Liver (tissue), 9 donors: ENCODE results near the gene FAM76B. TPM values are rescaled to one million over a fixed set of nuclear protein-coding genes. Genes with fewer than 3 reads are reported as not detected.

ENCODE experiments used
- DNase-seq: peaks from one replicate; pipeline ENCODE4 v3.0.0-alpha.2; 2017; ENCODE audit warnings: low spot score
- H3K27ac ChIP-seq, 2 donors: one replicate each; pipeline ENCODE4 v1.7.0; 2013; ENCODE audit warnings: inconsistent platforms in 2 of 2, low read length in 2 of 2, control low read depth in 1 of 2, low read depth in 1 of 2, mild to moderate bottlenecking in 1 of 2
- H3K27me3 ChIP-seq, 4 donors: one replicate each; pipeline versions ENCODE4 v1.6.1 to v1.7.0; 2013; ENCODE audit warnings: low read length in 3 of 4, inconsistent platforms in 1 of 4, mild to moderate bottlenecking in 1 of 4, moderate library complexity in 1 of 4; ENCODE audit not compliant: control insufficient read depth in 4 of 4, insufficient read depth in 4 of 4
- H3K36me3 ChIP-seq, 4 donors: one replicate each; pipeline versions ENCODE4 v1.6.1 to v1.7.0; 2013; ENCODE audit warnings: low read length in 3 of 4, mild to moderate bottlenecking in 3 of 4, low read depth in 1 of 4, moderate library complexity in 1 of 4; ENCODE audit not compliant: control insufficient read depth in 4 of 4, insufficient read depth in 3 of 4
- H3K4me1 ChIP-seq, 4 donors: one replicate each; pipeline versions ENCODE4 v1.6.1 to v1.7.0; 2013; ENCODE audit warnings: low read length in 3 of 4, mild to moderate bottlenecking in 3 of 4, moderate library complexity in 1 of 4; ENCODE audit not compliant: control insufficient read depth in 4 of 4, insufficient read depth in 4 of 4
- H3K4me3 ChIP-seq, 3 donors: one replicate each; pipeline versions ENCODE4 v1.6.1 to v1.7.0; 2013; ENCODE audit warnings: low read length in 3 of 3, control low read depth in 1 of 3, low read depth in 1 of 3, mild to moderate bottlenecking in 1 of 3
- H3K9ac ChIP-seq, 2 donors: one replicate each; pipeline ENCODE4 v1.7.0; 2013; ENCODE audit warnings: low read length in 2 of 2, mild to moderate bottlenecking in 2 of 2, moderate library complexity in 2 of 2, control low read depth in 1 of 2, low read depth in 1 of 2
- H3K9me3 ChIP-seq, 4 donors: one replicate each; pipeline versions ENCODE4 v1.6.1 to v1.7.0; 2013; ENCODE audit warnings: low read length in 3 of 4; ENCODE audit not compliant: control insufficient read depth in 4 of 4
- EGR1 ChIP-seq, 2 donors: IDR thresholded peaks; 2 replicates each; pipeline ENCODE4 v1.6.1; 2016 to 2018; ENCODE audit warnings: antibody characterized with exemption in 2 of 2, low read depth in 2 of 2
- FOXA1 ChIP-seq: IDR thresholded peaks from 2 replicates; pipeline ENCODE4 v1.6.1; 2016; ENCODE audit warnings: antibody characterized with exemption
- FOXA2 ChIP-seq: IDR thresholded peaks from 2 replicates; pipeline ENCODE4 v1.6.1; 2016; ENCODE audit warnings: antibody characterized with exemption
- GABPA ChIP-seq, 2 donors: IDR thresholded peaks in 1 of 2; conservative IDR thresholded peaks in 1 of 2; 2 replicates each; pipeline ENCODE4 v1.6.1; 2016; ENCODE audit warnings: antibody characterized with exemption in 2 of 2, mild to moderate bottlenecking in 1 of 2, moderate library complexity in 1 of 2
- HNF4A ChIP-seq, 2 donors: conservative IDR thresholded peaks; 2 replicates each; pipeline ENCODE4 v1.6.1; 2016; ENCODE audit warnings: antibody characterized with exemption in 2 of 2, mild to moderate bottlenecking in 2 of 2
- HNF4G ChIP-seq: IDR thresholded peaks from 2 replicates; pipeline ENCODE4 v1.6.1; 2016; ENCODE audit warnings: antibody characterized with exemption
- JUND ChIP-seq, 2 donors: IDR thresholded peaks; 2 replicates each; pipeline ENCODE4 v1.6.1; 2016; ENCODE audit warnings: antibody characterized with exemption in 2 of 2
- NR2F2 ChIP-seq: IDR thresholded peaks from 2 replicates; pipeline ENCODE4 v1.6.1; 2016; ENCODE audit warnings: antibody characterized with exemption
- SP1 ChIP-seq: IDR thresholded peaks from 2 replicates; pipeline ENCODE4 v1.6.1; 2018; ENCODE audit warnings: antibody characterized with exemption, mild to moderate bottlenecking
- TAF1 ChIP-seq: conservative IDR thresholded peaks from 2 replicates; pipeline ENCODE4 v1.6.1; 2016; ENCODE audit warnings: antibody characterized with exemption, mild to moderate bottlenecking
- WGBS: extraction: QIAGEN DNeasy Blood & Tissue Kit; methylation state at CpG from one replicate; pipeline ENCODE4 v1.1.7; 2013; 5-methylcytosine and 5-hydroxymethylcytosine counted together
- polyA plus RNA-seq, 2 donors: library from polyadenylated mRNA; stranded (reverse) in 1 of 2; unstranded in 1 of 2; fragments of 200-250 nt in 1 of 2; fragments of >200 nt in 1 of 2; fragmentation: Nextera tagmentation in 1 of 2; extraction: Ambion mirVana in 1 of 2; gene quantifications; one replicate each; pipeline versions ENCODE4 v1.2.1 to v1.2.3, GENCODE V29; 2013 to 2015
- total RNA-seq, 2 donors: library from RNA; depleted of rRNA; stranded (reverse); fragments of >200 nt; gene quantifications; one replicate each; pipeline ENCODE4 v1.2.3, GENCODE V29; 2014
- TF ChIP-seq, protein P1 (sequence below): fragments of 150-350 bp; IDR thresholded peaks from 2 replicates; pipeline ENCODE4 v1.5.1; 2017; ENCODE audit warnings: improper control_type of control experiment, low read depth, low read length; ENCODE audit not compliant: missing input control
- TF ChIP-seq, protein P2 (sequence below): IDR thresholded peaks from 2 replicates; pipeline ENCODE4 v1.6.1; 2016; ENCODE audit warnings: antibody characterized with exemption
- TF ChIP-seq, protein P3 (sequence below): IDR thresholded peaks from 2 replicates; pipeline ENCODE4 v1.6.1; 2016; ENCODE audit warnings: antibody characterized with exemption, mild to moderate bottlenecking
- donor health status: healthy.
- donor health status: healthy.
- donor health status: healthy.
- donor health status: healthy.
- donor health status: healthy.

The FAM76B gene
- total and polyA plus RNA-seq, 4 donors, result 5.0 to 62.9 (median 19.3) TPM

DNA sequence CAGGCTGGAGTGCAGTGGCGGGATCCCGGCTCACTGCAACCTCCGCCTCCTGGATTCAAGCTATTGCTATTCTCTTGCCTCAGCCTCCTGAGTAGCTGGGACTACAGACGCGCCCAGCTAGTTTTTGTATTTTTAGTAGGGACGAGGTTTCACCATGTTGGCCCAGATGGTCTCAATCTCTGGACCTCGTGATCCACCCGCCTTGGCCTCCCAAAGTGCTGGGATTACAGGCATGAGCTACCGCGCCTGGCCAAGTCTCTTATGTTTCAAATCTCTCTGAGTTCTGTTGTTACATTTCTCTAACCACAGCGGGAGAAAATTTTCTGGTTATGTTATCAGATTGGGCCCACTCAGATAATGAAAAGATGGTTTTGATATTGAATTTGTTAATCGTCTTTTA is 10.9 kb upstream of the FAM76B start:
- peaks cover 2 to 17% (median 6%) of the 10 kb centered on the region in 4 donors for H3K36me3 ChIP-seq
- no peak overlapping the region for H3K27ac ChIP-seq
- peaks cover 4 to 13% (median 9%) of the 10 kb centered on the region in 4 donors for H3K4me1 ChIP-seq
- H3K27me3 ChIP-seq, result no peaks in the 10 kb centered on the region
- no peak for DNase-seq
- WGBS, result 92% methylated on average over 12 of the region's 12 CpGs
- H3K9ac ChIP-seq, result no peak overlapping the region
- H3K9me3 ChIP-seq, result no peaks in the 10 kb centered on the region
- no peak overlapping the region for H3K4me3 ChIP-seq
- TF ChIP-seq GABPA (IDR thresholded peaks at IDR 0.05 in 1 of 2, conservative IDR thresholded peaks at IDR 0.05 in 1 of 2), result no peak
- TF ChIP-seq, protein P1, sequence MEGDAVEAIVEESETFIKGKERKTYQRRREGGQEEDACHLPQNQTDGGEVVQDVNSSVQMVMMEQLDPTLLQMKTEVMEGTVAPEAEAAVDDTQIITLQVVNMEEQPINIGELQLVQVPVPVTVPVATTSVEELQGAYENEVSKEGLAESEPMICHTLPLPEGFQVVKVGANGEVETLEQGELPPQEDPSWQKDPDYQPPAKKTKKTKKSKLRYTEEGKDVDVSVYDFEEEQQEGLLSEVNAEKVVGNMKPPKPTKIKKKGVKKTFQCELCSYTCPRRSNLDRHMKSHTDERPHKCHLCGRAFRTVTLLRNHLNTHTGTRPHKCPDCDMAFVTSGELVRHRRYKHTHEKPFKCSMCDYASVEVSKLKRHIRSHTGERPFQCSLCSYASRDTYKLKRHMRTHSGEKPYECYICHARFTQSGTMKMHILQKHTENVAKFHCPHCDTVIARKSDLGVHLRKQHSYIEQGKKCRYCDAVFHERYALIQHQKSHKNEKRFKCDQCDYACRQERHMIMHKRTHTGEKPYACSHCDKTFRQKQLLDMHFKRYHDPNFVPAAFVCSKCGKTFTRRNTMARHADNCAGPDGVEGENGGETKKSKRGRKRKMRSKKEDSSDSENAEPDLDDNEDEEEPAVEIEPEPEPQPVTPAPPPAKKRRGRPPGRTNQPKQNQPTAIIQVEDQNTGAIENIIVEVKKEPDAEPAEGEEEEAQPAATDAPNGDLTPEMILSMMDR, result no peak
- no peak for TF ChIP-seq FOXA1
- TF ChIP-seq, protein P2, sequence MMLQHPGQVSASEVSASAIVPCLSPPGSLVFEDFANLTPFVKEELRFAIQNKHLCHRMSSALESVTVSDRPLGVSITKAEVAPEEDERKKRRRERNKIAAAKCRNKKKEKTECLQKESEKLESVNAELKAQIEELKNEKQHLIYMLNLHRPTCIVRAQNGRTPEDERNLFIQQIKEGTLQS, result no peak
- TF ChIP-seq HNF4G, result no peak
- TF ChIP-seq FOXA2, result no peak
- no peak for TF ChIP-seq TAF1
- TF ChIP-seq NR2F2, result no peak
- TF ChIP-seq HNF4A (conservative IDR thresholded peaks at IDR 0.05), result no peak
- no peak for TF ChIP-seq EGR1 (IDR thresholded peaks at IDR 0.05; ENCODE audit: low read depth in 2 of 2)
- TF ChIP-seq, protein P3, sequence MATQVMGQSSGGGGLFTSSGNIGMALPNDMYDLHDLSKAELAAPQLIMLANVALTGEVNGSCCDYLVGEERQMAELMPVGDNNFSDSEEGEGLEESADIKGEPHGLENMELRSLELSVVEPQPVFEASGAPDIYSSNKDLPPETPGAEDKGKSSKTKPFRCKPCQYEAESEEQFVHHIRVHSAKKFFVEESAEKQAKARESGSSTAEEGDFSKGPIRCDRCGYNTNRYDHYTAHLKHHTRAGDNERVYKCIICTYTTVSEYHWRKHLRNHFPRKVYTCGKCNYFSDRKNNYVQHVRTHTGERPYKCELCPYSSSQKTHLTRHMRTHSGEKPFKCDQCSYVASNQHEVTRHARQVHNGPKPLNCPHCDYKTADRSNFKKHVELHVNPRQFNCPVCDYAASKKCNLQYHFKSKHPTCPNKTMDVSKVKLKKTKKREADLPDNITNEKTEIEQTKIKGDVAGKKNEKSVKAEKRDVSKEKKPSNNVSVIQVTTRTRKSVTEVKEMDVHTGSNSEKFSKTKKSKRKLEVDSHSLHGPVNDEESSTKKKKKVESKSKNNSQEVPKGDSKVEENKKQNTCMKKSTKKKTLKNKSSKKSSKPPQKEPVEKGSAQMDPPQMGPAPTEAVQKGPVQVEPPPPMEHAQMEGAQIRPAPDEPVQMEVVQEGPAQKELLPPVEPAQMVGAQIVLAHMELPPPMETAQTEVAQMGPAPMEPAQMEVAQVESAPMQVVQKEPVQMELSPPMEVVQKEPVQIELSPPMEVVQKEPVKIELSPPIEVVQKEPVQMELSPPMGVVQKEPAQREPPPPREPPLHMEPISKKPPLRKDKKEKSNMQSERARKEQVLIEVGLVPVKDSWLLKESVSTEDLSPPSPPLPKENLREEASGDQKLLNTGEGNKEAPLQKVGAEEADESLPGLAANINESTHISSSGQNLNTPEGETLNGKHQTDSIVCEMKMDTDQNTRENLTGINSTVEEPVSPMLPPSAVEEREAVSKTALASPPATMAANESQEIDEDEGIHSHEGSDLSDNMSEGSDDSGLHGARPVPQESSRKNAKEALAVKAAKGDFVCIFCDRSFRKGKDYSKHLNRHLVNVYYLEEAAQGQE, result no peak

DNA sequence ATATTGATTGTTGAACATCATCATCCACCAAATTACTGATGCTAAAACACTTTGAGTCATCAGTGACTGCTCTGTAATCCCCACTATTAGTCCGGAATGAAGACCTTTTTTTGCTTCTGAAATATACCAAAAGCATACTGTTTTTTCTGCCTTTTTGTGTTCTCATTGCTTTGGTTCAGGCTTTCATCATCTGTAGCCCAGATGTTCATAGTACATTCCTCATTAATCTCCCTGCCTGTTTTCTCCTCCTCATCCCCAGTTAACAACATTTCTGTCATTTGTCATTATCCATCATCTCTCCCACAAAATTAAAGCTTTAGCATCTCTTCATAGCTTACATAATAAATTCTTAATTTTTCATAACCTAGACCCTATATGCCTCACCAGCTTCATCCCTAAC is 10.0 kb upstream of the FAM76B start:
- no peak overlapping the region for H3K9ac ChIP-seq
- no peaks in the 10 kb centered on the region for H3K9me3 ChIP-seq
- no peak for TF ChIP-seq JUND (IDR thresholded peaks at IDR 0.05)
- no peak for TF ChIP-seq FOXA2
- TF ChIP-seq NR2F2, result no peak
- no peak for TF ChIP-seq TAF1
- TF ChIP-seq SP1, result no peak
- WGBS, result 95% methylated on average over 1 of the region's 1 CpG
- peaks cover 4 to 16% (median 9%) of the 10 kb centered on the region in 4 donors for H3K4me1 ChIP-seq
- H3K36me3 ChIP-seq, result peaks cover 2 to 17% (median 6%) of the 10 kb centered on the region in 4 donors
- no peak overlapping the region for H3K4me3 ChIP-seq
- no peak for DNase-seq
- no peaks in the 10 kb centered on the region for H3K27me3 ChIP-seq
- H3K27ac ChIP-seq, result no peak overlapping the region

GRCh38 chr11:95796501-95796900 is 6.9 kb upstream of the FAM76B start:
- Histone ChIP-seq H3K27ac (no peak overlapping the region), H3K4me1 (peaks cover 7 to 33% (median 14%) of the 10 kb centered on the region in 4 donors), H3K36me3 (peaks cover 2 to 7% (median 5%) of the 10 kb centered on the region in 4 donors), H3K4me3 (no peak overlapping the region), H3K27me3 (no peaks in the 10 kb centered on the region), H3K9me3 (no peaks in the 10 kb centered on the region), H3K9ac (peak overlapping the region in 1 of 2 donors; percentile 29)
- no peak for DNase-seq
- no peak for TF ChIP-seq TAF1
- 58% methylated on average over 4 of the region's 4 CpGs for WGBS
